ENCODE measurements around the gene PRICKLE2. TPM values are rescaled to one million over a fixed set of nuclear protein-coding genes. Genes with fewer than 3 reads are reported as not detected.

The PRICKLE2 gene
- total and polyA plus RNA-seq, 10 donors, result 0.27 to 11.4 (median 5.4) TPM

DNA sequence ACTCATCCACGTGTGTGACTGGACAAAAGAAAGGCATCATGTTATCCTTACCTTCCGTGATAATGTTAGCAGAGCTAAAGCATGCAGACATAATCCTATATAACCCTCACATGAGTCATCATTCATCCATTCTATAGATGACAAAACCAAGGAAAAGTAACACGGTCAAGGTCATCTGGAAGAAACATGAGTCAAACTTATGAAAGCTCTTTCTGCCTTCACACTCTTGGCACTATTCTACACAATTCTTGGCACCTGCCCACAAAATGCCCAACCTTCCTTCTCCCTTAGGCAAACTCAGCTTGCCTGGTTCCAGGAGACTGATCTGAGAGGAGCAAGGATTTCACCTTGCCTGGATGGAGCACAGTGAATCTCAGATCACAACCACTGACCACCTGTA, 66.9 kb downstream of the PRICKLE2 start:
- no peaks in the 10 kb centered on the region for H3K27me3 ChIP-seq (replicated peaks in 1 of 7)
- no peak overlapping the region for H3K27ac ChIP-seq
- H3K36me3 ChIP-seq, result peaks cover 0 to 6% (median 0%) of the 10 kb centered on the region in 6 donors
- intact Hi-C loops (cut with DNase I; ENCODE audit: low total_unique reads), result no loop called here
- TF ChIP-seq POLR2AphosphoS5 (IDR thresholded peaks at IDR 0.05), result no peak
- H3K9me3 ChIP-seq, result no peaks in the 10 kb centered on the region
- no peak overlapping the region for H3K4me3 ChIP-seq
- no peak for DNase-seq
- peaks cover 0 to 7% (median 0%) of the 10 kb centered on the region in 6 donors for H3K4me1 ChIP-seq
- WGBS, 5 donors, result 77 to 88% (median 87%) methylated on average over 3 of the region's 3 CpGs

DNA sequence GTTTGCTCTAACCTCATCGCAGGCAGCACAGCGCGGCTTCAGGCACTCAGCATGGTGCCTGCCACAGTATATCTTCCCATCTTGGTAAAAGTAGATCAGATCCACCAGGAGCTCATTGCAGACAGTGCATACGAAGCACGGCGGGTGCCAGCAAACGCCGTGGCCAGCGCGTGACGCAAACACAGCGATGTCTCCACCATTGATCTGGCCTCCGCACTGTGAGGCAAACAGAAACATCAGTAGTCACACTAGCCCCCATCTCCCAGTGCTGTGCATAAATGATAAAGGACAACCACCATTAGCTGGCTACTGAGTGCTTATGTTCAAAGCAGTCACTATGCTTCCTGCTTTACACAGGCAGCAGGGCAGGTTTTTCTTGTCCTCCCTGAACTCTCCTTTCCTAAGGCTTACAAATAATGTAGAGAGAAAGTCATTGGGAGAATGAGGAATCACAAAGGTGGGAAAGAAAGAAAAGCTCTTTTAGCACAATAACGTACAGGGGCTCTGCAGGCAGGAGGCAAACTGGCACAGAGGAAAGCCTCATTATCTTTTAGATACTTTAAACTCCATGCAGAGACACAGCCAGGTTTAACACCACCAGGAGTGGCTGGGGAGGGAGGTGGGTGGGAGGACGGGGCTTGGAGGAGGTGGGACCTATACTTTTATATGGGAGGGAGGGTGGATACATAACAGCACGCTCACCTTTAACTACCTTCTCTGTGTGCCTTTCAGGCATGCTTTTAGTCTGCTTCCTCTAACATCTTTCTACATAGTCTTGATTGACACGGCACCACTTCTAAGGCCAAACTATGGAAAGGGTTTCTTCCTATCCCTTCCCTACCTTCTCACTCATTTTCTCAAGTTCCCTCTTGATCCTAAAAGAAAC, 67.9 kb downstream of the PRICKLE2 start:
- H3K9me3 ChIP-seq, result no peaks in the 10 kb centered on the region
- peaks cover 0 to 6% (median 0%) of the 10 kb centered on the region in 6 donors for H3K36me3 ChIP-seq
- no peak overlapping the region for H3K4me3 ChIP-seq
- peaks cover 0 to 7% (median 0%) of the 10 kb centered on the region in 6 donors for H3K4me1 ChIP-seq
- WGBS, 5 donors, result 86 to 94% (median 91%) methylated on average over 14 to 17 of the region's 17 CpGs
- TF ChIP-seq POLR2AphosphoS5 (IDR thresholded peaks at IDR 0.05), result no peak
- TF ChIP-seq, protein P1, sequence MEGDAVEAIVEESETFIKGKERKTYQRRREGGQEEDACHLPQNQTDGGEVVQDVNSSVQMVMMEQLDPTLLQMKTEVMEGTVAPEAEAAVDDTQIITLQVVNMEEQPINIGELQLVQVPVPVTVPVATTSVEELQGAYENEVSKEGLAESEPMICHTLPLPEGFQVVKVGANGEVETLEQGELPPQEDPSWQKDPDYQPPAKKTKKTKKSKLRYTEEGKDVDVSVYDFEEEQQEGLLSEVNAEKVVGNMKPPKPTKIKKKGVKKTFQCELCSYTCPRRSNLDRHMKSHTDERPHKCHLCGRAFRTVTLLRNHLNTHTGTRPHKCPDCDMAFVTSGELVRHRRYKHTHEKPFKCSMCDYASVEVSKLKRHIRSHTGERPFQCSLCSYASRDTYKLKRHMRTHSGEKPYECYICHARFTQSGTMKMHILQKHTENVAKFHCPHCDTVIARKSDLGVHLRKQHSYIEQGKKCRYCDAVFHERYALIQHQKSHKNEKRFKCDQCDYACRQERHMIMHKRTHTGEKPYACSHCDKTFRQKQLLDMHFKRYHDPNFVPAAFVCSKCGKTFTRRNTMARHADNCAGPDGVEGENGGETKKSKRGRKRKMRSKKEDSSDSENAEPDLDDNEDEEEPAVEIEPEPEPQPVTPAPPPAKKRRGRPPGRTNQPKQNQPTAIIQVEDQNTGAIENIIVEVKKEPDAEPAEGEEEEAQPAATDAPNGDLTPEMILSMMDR (IDR thresholded peaks at IDR 0.05 in 8 of 11, conservative IDR thresholded peaks at IDR 0.05 in 3 of 11), result no peak
- no peak for TF ChIP-seq POLR2A (IDR thresholded peaks at IDR 0.05)
- H3K27ac ChIP-seq, result no peak overlapping the region
- no peaks in the 10 kb centered on the region for H3K27me3 ChIP-seq (replicated peaks in 1 of 7)
- DNase-seq, result no peak
- intact Hi-C loops (cut with DNase I; ENCODE audit: low total_unique reads), result no loop called here

DNA sequence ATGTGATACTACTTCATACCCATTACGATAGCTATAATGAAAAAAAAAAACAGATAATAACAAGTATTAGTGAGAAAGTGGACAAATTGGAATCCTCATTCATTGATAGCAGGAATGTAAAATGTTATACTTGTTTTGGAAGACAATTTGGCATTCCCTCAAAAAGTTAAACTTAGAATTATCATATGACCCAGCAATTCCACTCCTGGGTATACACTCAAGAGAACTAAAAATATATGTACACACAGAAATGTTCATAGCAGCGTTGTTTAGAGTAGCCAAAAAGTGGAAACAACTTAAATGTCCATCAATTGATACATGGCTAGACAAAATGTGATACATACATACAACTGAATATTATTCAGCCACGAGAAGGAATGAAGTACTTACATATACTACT, 69.9 kb downstream of the PRICKLE2 start:
- Histone ChIP-seq H3K27ac (no peak overlapping the region), H3K27me3 (replicated peaks in 1 of 7) (no peaks in the 10 kb centered on the region), H3K4me1 (peaks cover 0 to 10% (median 0%) of the 10 kb centered on the region in 6 donors), H3K4me3 (no peak overlapping the region), H3K36me3 (peaks cover 0 to 6% (median 0%) of the 10 kb centered on the region in 6 donors), H3K9me3 (no peaks in the 10 kb centered on the region)
- WGBS, 5 donors, result 82 to 89% (median 84%) methylated on average over 3 of the region's 3 CpGs
- intact Hi-C loops (cut with DNase I; ENCODE audit: low total_unique reads), result no loop called here
- no peak for DNase-seq
- no peak for TF ChIP-seq POLR2AphosphoS5 (IDR thresholded peaks at IDR 0.05)
- TF ChIP-seq POLR2A (IDR thresholded peaks at IDR 0.05), result no peak
- TF ChIP-seq, protein P1 (IDR thresholded peaks at IDR 0.05 in 8 of 11, conservative IDR thresholded peaks at IDR 0.05 in 3 of 11), result no peak

DNA sequence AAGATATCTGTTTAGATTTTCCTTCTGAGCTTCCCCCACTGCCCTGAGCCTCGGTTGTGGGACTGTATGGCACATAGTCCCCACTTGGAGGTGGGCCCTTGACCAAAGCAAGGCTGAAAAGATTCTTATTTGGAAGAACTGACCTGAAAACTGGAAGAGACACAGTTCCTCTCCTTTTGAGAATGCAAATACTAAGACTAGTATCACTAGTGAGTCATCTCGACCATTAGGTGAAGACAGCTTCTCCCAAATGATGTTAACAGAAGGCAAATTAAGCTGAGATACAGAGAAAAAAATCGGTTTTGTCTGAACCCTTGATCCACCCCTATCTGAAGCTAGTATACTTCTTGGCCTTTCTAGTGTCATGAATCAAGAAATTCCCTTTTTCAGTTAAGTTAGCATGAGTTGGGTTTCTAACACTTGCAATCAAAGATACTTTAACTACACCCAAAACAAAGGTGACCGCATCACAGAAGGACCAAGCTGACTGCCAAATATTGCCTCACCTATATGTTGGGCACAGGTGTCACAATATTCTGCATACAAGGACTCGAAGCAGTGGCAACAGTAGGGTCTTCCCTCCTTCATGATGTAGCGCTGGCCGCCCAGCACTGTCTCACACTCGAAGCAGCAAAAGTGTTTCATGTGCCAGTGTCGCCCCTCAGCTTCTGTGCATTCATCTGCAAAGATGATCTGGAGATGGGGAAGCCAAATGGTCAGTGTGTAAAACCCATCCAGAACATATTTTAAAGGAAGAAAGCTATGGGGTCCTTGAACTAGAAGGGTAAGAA, 72.4 kb downstream of the PRICKLE2 start:
- DNase-seq, result no peak
- WGBS, 5 donors, result 82 to 91% (median 83%) methylated on average over 9 of the region's 9 CpGs
- TF ChIP-seq, protein P1 (IDR thresholded peaks at IDR 0.05 in 8 of 11, conservative IDR thresholded peaks at IDR 0.05 in 3 of 11), result no peak
- no peak for TF ChIP-seq POLR2A (IDR thresholded peaks at IDR 0.05)
- TF ChIP-seq POLR2AphosphoS5 (IDR thresholded peaks at IDR 0.05), result no peak
- no peak overlapping the region for H3K4me3 ChIP-seq
- no peaks in the 10 kb centered on the region for H3K9me3 ChIP-seq
- peaks cover 0 to 14% (median 0%) of the 10 kb centered on the region in 6 donors for H3K4me1 ChIP-seq
- peaks cover 0 to 6% (median 0%) of the 10 kb centered on the region in 6 donors for H3K36me3 ChIP-seq
- no peaks in the 10 kb centered on the region for H3K27me3 ChIP-seq (replicated peaks in 1 of 7)
- intact Hi-C loops (cut with DNase I; ENCODE audit: low total_unique reads), result no loop called here
- no peak overlapping the region for H3K27ac ChIP-seq

All from spleen (tissue), 11 donors.